IMR-90 (cell line): ENCODE measurements around the gene TP53BP2. TPM values are rescaled to one million over a fixed set of nuclear protein-coding genes. Genes with fewer than 3 reads are reported as not detected.

Experiments
- BHLHE40 ChIP-seq: fragments of 150-350 bp; IDR thresholded peaks from 2 replicates; pipeline ENCODE4 v1.6.1; 2016; ENCODE audit warnings: mild to moderate bottlenecking, low read depth, low read length
- FOS ChIP-seq: fragments of 150-350 bp; IDR thresholded peaks from 2 replicates; pipeline ENCODE4 v1.6.1; 2016; ENCODE audit warnings: low read depth, low read length
- RAD21 ChIP-seq: IDR thresholded peaks from 2 replicates; pipeline ENCODE4 v1.6.1; 2012; ENCODE audit warnings: low read length, improper control_type of control experiment
- SMC3 ChIP-seq: fragments of 150-350 bp; IDR thresholded peaks from 2 replicates; pipeline ENCODE4 v1.6.1; 2016; ENCODE audit warnings: low read depth, mild to moderate bottlenecking, antibody characterized with exemption, low read length, moderate library complexity
- polyA plus RNA-seq, 3 experiments: library from polyadenylated mRNA; depleted of rRNA; stranded (reverse); fragments of >200 nt; gene quantifications; 2 replicates each; pipeline ENCODE4 v1.2.3, GENCODE V29; 2012; ENCODE audit warnings: low replicate concordance in 1 of 3
- total RNA-seq: library from RNA; depleted of rRNA; stranded (reverse); fragments of >200 nt; gene quantifications from 2 replicates; pipeline ENCODE4 v1.2.3, GENCODE V29; 2012
- TF ChIP-seq, protein P1 (sequence below): fragments of 150-350 bp; IDR thresholded peaks from 2 replicates; pipeline ENCODE4 v1.6.1; 2017; ENCODE audit warnings: mild to moderate bottlenecking, antibody characterized with exemption, low read length, low read depth

Gene TP53BP2
- total and polyA plus RNA-seq, 2 of the 4 experiments (the other 2 are of a cell fraction), result 19.9 to 35.0 TPM

DNA sequence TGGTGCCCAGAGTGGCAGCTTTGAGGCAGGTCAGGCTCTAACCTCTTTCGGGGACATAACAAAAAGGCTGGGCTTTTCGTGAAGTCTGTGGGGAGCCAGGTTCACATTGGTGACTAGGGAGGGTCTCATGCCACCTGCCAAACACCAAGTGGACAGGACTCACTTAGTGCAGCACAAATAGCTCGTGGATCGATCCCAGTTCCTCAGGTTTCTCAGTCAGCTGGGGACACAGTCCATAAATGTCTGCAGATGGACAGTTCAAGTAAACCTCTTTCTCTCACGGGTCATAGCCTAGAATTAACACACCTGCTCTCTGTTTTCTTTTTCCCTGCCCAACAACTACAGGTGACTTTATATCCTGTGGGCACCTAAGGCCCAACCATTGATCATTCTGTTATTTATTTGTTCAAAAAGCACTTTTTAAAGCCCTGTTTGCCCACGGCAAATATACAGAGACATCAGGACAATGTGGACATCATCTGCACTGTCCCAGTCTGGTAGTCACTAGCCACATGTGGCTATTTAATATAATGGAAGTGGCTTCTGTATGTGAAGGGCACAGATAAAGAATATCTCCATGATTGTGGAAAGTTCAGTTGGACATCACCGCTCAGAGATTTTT lies 79.9 kb downstream of the TP53BP2 start (continued):
- TF ChIP-seq RAD21 (no peak), BHLHE40 (no peak), SMC3 (no peak), FOS (no peak)
- TF ChIP-seq, protein P1, sequence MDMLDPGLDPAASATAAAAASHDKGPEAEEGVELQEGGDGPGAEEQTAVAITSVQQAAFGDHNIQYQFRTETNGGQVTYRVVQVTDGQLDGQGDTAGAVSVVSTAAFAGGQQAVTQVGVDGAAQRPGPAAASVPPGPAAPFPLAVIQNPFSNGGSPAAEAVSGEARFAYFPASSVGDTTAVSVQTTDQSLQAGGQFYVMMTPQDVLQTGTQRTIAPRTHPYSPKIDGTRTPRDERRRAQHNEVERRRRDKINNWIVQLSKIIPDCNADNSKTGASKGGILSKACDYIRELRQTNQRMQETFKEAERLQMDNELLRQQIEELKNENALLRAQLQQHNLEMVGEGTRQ, result no peak
